GM12872 (cell line): ENCODE data around the gene FOXJ2.

Experiments used
- CTCF ChIP-seq: IDR thresholded peaks from 3 replicates; pipeline ENCODE4 v1.5.1; 2011; ENCODE audit warnings: low read depth, mild to moderate bottlenecking, low read length, moderate library complexity; ENCODE audit not compliant: insufficient read depth

FOXJ2 gene

GRCh38 chr12:8052679-8053078 lies 20.2 kb downstream of the FOXJ2 start:
- TF ChIP-seq CTCF = no peak

- no peak for TF ChIP-seq CTCF
Observed at GRCh38 chr12:8054816-8055215, 22.3 kb downstream of the FOXJ2 start.

DNA sequence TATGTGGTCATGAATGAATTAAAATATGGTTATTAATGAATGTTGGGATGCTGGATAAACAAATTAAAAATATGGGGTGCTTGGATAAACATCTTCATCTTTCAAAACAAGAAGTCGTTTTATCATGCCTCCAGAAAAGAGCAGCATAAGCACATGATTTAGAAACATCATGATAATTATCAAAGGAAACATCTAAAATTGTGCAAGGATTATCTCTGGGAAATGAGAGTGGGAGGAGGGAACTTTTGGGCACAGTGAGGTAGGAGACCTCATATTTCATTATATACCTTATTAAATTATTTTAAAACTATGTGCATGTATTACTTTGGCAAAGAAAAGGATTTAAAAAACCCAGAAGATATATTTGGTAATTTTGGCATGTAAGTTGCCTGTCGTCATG lies 24.8 kb downstream of the FOXJ2 start:
- TF ChIP-seq CTCF = no peak

GRCh38 chr12:8057839-8058238 lies 25.3 kb downstream of the FOXJ2 start:
- TF ChIP-seq CTCF = no peak

DNA sequence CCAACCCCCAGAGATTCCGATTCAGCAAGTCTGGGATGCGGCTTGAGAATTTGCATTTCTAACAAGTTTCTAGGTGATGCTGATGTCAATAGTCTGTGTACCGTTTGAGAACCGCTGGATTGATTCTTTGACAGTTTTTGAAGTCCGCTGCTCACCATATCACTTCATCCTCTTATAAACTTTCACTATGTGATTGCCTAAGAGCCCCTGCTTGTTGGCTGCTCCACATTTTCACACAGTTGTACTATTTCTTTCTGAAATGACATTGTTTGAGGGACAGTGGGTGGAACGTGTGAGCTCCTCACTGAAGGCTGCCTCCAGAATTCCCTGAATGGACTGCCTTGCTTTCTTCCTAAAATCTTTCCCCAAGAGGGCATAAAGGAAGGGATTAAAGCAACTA lies 26.0 kb downstream of the FOXJ2 start:
- TF ChIP-seq CTCF = no peak

- no peak for TF ChIP-seq CTCF
Observed at GRCh38 chr12:8064131-8064530, 31.6 kb downstream of the FOXJ2 start.

DNA sequence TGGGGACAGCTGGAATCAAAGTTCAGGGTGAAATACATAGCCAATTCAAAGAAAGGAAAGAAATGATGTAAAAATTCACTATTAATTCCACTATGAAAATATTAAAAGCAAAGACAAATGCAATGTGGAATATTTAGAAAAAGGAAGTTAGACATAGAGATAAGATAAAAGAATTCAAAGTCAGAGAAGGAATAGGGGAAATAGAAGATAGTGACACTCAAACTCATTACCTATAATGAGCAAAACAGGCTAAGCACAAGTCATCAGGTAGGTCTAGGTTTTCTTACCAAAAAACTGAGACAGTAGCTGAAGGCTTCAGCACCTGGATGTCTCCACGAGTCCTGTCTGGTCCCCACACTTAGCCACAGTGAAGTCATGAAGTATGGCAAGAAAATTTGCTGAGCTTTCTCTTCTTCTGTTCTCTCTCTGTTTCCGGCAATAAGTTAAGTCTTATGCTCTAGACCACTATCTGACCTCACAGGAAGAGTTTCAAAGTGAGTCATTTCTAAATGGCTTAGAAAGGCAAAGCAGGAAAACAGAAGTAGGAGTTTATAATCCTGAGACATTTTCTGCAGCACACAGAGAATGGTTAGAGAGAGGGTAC lies 33.6 kb downstream of the FOXJ2 start, which contains the start of gene C3AR1:
Gene C3AR1, minus strand, starts transcription at position 369 of the 604 bp plus-strand sequence. CDS start 6,174 bp downstream, outside the sequence.
- no peak for TF ChIP-seq CTCF
